GM18520 (cell line): Measurements from ENCODE around the gene CD36.

Experiments
- ATAC-seq: cut with Tn5 transposase; IDR thresholded peaks from one replicate; pipeline ENCODE4 v1.9.1; 2021; ENCODE audit not compliant: unreplicated experiment

The CD36 gene

GRCh38 chr7:80623503-80624252 is 14.8 kb upstream of the CD36 start:
- ATAC-seq: no peak

- ATAC-seq: no peak
Measured at GRCh38 chr7:80624763-80625162, 13.7 kb upstream of the CD36 start.

- ATAC-seq: no peak
Measured at GRCh38 chr7:80629023-80629422, 9.4 kb upstream of the CD36 start.

- no peak for ATAC-seq
Measured at GRCh38 chr7:80630608-80631405, 7.6 kb upstream of the CD36 start.

GRCh38 chr7:80631421-80631820 is 7.0 kb upstream of the CD36 start:
- no peak for ATAC-seq

GRCh38 chr7:80632139-80632538 is 6.3 kb upstream of the CD36 start:
- no peak for ATAC-seq

GRCh38 chr7:80632819-80633218 is 5.6 kb upstream of the CD36 start:
- no peak for ATAC-seq

GRCh38 chr7:80634505-80634904 is 3.9 kb upstream of the CD36 start:
- no peak for ATAC-seq

GRCh38 chr7:80635533-80635932 is 2.9 kb upstream of the CD36 start:
- no peak for ATAC-seq

GRCh38 chr7:80635998-80636397 is 2.4 kb upstream of the CD36 start:
- no peak for ATAC-seq

- no peak for ATAC-seq
Measured at GRCh38 chr7:80636709-80637108, 1.7 kb upstream of the CD36 start.

- no peak for ATAC-seq
Measured at GRCh38 chr7:80637454-80637853, 988 bp upstream of the CD36 start.

- ATAC-seq: no peak
Measured at GRCh38 chr7:80639011-80639410, 569 bp downstream of the CD36 start.

- ATAC-seq: no peak
Measured at GRCh38 chr7:80640846-80641245, 2.4 kb downstream of the CD36 start.

GRCh38 chr7:80641548-80641947 is 3.1 kb downstream of the CD36 start:
- ATAC-seq: no peak

GRCh38 chr7:80642871-80643270 is 4.4 kb downstream of the CD36 start:
- ATAC-seq: no peak

GRCh38 chr7:80643336-80643915 is 5.0 kb downstream of the CD36 start:
- no peak for ATAC-seq

- ATAC-seq: no peak
Measured at GRCh38 chr7:80644054-80644453, 5.6 kb downstream of the CD36 start.

- ATAC-seq: no peak
Measured at GRCh38 chr7:80646083-80646865, 7.8 kb downstream of the CD36 start.

- ATAC-seq: no peak
Measured at GRCh38 chr7:80647436-80647835, 9.0 kb downstream of the CD36 start.

- no peak for ATAC-seq
Measured at GRCh38 chr7:80648031-80648600, 9.7 kb downstream of the CD36 start.
